Measurements from ENCODE around the gene COL7A1. TPM values are rescaled to one million over a fixed set of nuclear protein-coding genes. Genes with fewer than 3 reads are reported as not detected.
A peak's percentile ranks its signal among the peaks of the same experiment; 100 is the strongest.

The COL7A1 gene
- total and polyA plus RNA-seq, 2 of the 13 experiments (the other 11 are each of a cell fraction or from before 2014, with no cell fraction given) = 2.7 to 11.7 TPM

DNA sequence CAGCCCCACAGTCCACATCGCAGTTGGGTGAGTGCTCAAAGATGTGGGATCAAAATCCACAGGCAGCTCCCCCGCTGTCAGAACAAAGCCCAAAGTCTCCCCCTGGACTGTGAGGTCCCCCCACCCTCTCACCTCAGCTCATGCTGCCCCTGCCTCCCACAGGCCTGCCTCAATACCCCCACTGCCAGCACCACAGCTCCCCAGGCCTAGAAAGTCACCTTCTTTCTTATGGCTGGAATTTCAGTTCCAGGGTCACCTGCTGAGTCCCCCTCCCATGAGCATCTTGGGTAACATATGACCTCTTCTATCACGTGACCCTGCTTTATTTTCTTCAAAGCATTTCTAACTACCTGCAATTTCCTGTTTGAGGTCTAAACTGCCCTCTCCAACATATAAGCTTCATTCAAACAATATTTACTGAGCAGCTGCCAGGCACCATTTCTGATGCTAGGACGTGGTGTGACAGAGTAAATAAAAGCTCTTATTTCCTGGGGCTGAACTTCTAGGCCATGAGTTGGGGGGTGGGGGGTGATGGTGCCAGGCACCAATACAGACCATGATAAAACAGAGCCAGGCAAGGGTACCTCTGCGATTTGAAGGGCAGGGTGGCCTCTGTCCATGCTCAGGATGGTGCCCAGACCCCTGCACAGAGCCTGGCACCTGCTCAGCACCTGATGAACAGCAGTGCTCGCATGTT, 28.9 kb upstream of the COL7A1 start (continued):
- TF ChIP-seq, protein P1, sequence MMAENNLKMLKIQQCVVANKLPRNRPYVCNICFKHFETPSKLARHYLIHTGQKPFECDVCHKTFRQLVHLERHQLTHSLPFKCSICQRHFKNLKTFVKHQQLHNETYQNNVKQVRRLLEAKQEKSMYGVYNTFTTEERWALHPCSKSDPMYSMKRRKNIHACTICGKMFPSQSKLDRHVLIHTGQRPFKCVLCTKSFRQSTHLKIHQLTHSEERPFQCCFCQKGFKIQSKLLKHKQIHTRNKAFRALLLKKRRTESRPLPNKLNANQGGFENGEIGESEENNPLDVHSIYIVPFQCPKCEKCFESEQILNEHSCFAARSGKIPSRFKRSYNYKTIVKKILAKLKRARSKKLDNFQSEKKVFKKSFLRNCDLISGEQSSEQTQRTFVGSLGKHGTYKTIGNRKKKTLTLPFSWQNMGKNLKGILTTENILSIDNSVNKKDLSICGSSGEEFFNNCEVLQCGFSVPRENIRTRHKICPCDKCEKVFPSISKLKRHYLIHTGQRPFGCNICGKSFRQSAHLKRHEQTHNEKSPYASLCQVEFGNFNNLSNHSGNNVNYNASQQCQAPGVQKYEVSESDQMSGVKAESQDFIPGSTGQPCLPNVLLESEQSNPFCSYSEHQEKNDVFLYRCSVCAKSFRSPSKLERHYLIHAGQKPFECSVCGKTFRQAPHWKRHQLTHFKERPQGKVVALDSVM (CRISPR knock-in tag; IDR thresholded peaks at IDR 0.05) = 0 out of 2 replicates have a peak, but pooled peaks have one; percentile 11
- TF ChIP-seq HNRNPLL (IDR thresholded peaks at IDR 0.05; ENCODE audit: low read depth, low read length, poor library complexity, severe bottlenecking) = no peak
- TF ChIP-seq ZBTB40 (IDR thresholded peaks at IDR 0.05) = no peak
- no peak for TF ChIP-seq ZBTB40 (CRISPR knock-in tag; IDR thresholded peaks at IDR 0.05)
- TF ChIP-seq NFE2 (CRISPR knock-in tag; IDR thresholded peaks at IDR 0.05) = no peak
- TF ChIP-seq SAFB2 (CRISPR knock-in tag; IDR thresholded peaks at IDR 0.05; ENCODE audit: borderline replicate concordance, low read depth) = no peak
- 0 out of 2 replicates have a peak, but pooled peaks have one; percentile 37 for TF ChIP-seq MTA1 (CRISPR knock-in tag; IDR thresholded peaks at IDR 0.05; ENCODE audit: borderline replicate concordance)
- peak; percentile 53; the same call in 1 of the 2 replicates for TF ChIP-seq ZNF33A (CRISPR knock-in tag; IDR thresholded peaks at IDR 0.05; ENCODE audit: borderline replicate concordance)
- peak; percentile 62 for TF ChIP-seq ZNF143 (CRISPR knock-in tag; IDR thresholded peaks at IDR 0.05)
- peak; percentile 58; the same call in 1 of the 2 replicates for TF ChIP-seq ZNF761 (CRISPR knock-in tag; conservative IDR thresholded peaks at IDR 0.05)
- TF ChIP-seq ESRRA (CRISPR knock-in tag; IDR thresholded peaks at IDR 0.05; ENCODE audit: low read depth) = peak; percentile 35; the same call in 1 of the 2 replicates
- no peak for TF ChIP-seq TFDP2 (CRISPR knock-in tag; IDR thresholded peaks at IDR 0.05)
- TF ChIP-seq ZNF7 (CRISPR knock-in tag; IDR thresholded peaks at IDR 0.05) = no peak

All from HepG2 (cell line).